ENCODE results near the gene CUBN. TPM values are rescaled to one million over a fixed set of nuclear protein-coding genes. Genes with fewer than 3 reads are reported as not detected.

The CUBN gene
- total RNA-seq, 1 donor from 2014 or later = 1.0 TPM

- peaks cover 2% of the 10 kb centered on the region for H3K27me3 Mint-ChIP-seq
- peak; percentile 100 for DNase-seq (ENCODE audit: extremely low spot score, unreplicated experiment)
- H3K36me3 Mint-ChIP-seq = peaks cover 3% of the 10 kb centered on the region
- peak within 1 kb of the TSS; percentile 98 for H3K4me3 Mint-ChIP-seq
- TF ChIP-seq, protein P1, sequence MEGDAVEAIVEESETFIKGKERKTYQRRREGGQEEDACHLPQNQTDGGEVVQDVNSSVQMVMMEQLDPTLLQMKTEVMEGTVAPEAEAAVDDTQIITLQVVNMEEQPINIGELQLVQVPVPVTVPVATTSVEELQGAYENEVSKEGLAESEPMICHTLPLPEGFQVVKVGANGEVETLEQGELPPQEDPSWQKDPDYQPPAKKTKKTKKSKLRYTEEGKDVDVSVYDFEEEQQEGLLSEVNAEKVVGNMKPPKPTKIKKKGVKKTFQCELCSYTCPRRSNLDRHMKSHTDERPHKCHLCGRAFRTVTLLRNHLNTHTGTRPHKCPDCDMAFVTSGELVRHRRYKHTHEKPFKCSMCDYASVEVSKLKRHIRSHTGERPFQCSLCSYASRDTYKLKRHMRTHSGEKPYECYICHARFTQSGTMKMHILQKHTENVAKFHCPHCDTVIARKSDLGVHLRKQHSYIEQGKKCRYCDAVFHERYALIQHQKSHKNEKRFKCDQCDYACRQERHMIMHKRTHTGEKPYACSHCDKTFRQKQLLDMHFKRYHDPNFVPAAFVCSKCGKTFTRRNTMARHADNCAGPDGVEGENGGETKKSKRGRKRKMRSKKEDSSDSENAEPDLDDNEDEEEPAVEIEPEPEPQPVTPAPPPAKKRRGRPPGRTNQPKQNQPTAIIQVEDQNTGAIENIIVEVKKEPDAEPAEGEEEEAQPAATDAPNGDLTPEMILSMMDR (conservative IDR thresholded peaks at IDR 0.05) = no peak
- H3K27ac Mint-ChIP-seq = peak within 1 kb of the TSS; percentile 92
- H3K9me3 Mint-ChIP-seq = peaks cover 14% of the 10 kb centered on the region
- peaks cover 31% of the 10 kb centered on the region for H3K4me1 Mint-ChIP-seq (ENCODE audit: unreplicated experiment)
Observed at GRCh38 chr10:16817125-16818019, 312.2 kb downstream of the CUBN start, which contains the start of gene RSU1. TSS of gene RSU1 (minus strand) at chr10:16817424. CDS start at chr10:16817081, 343 bp downstream.

GRCh38 chr10:16816830-16817124, 312.8 kb downstream of the CUBN start:
- peak overlapping the region; percentile 92 for H3K27ac Mint-ChIP-seq
- peaks cover 2% of the 10 kb centered on the region for H3K27me3 Mint-ChIP-seq
- H3K9me3 Mint-ChIP-seq = peaks cover 8% of the 10 kb centered on the region
- H3K4me3 Mint-ChIP-seq = peak overlapping the region; percentile 98
- TF ChIP-seq, protein P1 (conservative IDR thresholded peaks at IDR 0.05) = no peak
- no peak for DNase-seq (ENCODE audit: extremely low spot score, unreplicated experiment)
- peaks cover 31% of the 10 kb centered on the region for H3K4me1 Mint-ChIP-seq (ENCODE audit: unreplicated experiment)
- no peaks in the 10 kb centered on the region for H3K36me3 Mint-ChIP-seq

DNA sequence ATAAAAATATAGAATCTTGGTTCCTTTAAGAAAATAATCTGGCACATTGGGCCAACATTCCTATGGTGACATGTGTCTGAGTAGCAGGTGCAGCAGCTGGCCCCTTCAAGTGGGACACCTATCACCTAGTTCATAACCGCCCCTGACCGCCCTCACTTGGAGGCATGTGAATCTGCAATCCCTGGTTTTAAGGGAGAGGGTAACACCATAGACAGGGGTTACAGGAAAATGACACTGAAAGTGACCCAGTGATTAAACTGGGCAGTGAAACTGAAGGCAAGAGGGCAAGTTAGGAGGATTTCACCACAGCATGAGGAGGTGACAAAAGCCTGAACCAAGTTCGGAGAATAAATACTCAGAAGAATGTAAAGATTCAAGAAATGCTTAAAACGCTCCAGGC, 313.4 kb downstream of the CUBN start:
- peaks cover 4% of the 10 kb centered on the region for H3K9me3 Mint-ChIP-seq
- H3K36me3 Mint-ChIP-seq = no peaks in the 10 kb centered on the region
- H3K27ac Mint-ChIP-seq = peak overlapping the region; percentile 92

DNA sequence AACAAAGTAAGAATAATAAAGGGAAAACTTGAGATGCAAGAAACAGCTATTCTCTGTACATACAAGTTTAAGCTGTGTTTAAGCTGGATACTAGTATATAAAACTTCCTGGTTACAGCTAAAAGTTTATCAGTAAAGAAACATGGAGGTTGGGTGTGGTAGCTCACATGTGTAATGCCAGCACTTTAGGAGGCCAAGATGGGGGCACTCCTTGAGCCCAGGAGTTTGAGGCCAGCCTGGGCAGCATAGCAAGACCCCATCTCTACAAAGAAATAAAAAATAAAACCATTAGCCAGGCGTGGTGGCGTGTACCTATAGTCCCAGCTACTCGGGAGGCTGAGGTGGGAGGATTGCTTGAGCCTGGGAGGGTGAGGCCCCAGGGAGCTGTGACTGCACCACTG, 315.6 kb downstream of the CUBN start:
- Mint-ChIP-seq H3K27ac (no peak overlapping the region), H3K27me3 (no peaks in the 10 kb centered on the region), H3K4me1 (ENCODE audit: unreplicated experiment) (peaks cover 26% of the 10 kb centered on the region), H3K36me3 (no peaks in the 10 kb centered on the region), H3K4me3 (no peak overlapping the region), H3K9me3 (no peaks in the 10 kb centered on the region)
- TF ChIP-seq, protein P1 (conservative IDR thresholded peaks at IDR 0.05) = no peak
- DNase-seq (ENCODE audit: extremely low spot score, unreplicated experiment) = no peak

More for the DNA sequence above, 313.4 kb downstream of the CUBN start:
- TF ChIP-seq, protein P1 (conservative IDR thresholded peaks at IDR 0.05) = no peak
- Mint-ChIP-seq H3K4me3 (peak overlapping the region; percentile 98), H3K27me3 (peaks cover 2% of the 10 kb centered on the region), H3K4me1 (ENCODE audit: unreplicated experiment) (peaks cover 31% of the 10 kb centered on the region)
- no peak for DNase-seq (ENCODE audit: extremely low spot score, unreplicated experiment)

GRCh38 chr10:16812676-16813075, 316.9 kb downstream of the CUBN start:
- DNase-seq (ENCODE audit: extremely low spot score, unreplicated experiment) = no peak
- H3K4me1 Mint-ChIP-seq (ENCODE audit: unreplicated experiment) = peaks cover 19% of the 10 kb centered on the region
- no peak overlapping the region for H3K4me3 Mint-ChIP-seq
- no peaks in the 10 kb centered on the region for H3K27me3 Mint-ChIP-seq
- TF ChIP-seq, protein P1 (conservative IDR thresholded peaks at IDR 0.05) = no peak
- no peaks in the 10 kb centered on the region for H3K9me3 Mint-ChIP-seq
- no peak overlapping the region for H3K27ac Mint-ChIP-seq
- H3K36me3 Mint-ChIP-seq = no peaks in the 10 kb centered on the region
